ENCODE data around the gene PUS10.

Gene PUS10

DNA sequence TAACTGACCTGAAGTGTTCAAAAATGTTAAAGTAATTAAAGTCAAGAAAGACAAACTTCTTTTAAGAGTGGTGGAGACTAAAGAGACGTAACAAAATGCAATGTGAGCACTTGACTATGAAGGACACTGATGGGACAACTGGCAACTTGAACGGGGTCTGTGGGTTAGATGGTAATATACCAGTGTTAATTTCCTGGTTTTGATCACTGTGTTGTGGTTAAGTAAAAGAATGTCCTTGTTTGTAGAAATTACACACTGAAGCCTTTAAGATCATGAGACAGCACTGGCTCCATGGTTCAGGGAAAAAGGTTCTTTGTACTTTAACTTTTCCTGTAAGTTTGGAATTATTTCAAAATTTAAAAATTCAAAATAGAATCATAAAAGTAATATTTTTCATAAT, 78.4 kb downstream of the PUS10 start:
- TF ChIP-seq GATA2 (IDR thresholded peaks at IDR 0.05; ENCODE audit: low read depth, low read length) = no peak
- no peak for TF ChIP-seq GATA3 (IDR thresholded peaks at IDR 0.05; ENCODE audit: low read depth, low read length)

DNA sequence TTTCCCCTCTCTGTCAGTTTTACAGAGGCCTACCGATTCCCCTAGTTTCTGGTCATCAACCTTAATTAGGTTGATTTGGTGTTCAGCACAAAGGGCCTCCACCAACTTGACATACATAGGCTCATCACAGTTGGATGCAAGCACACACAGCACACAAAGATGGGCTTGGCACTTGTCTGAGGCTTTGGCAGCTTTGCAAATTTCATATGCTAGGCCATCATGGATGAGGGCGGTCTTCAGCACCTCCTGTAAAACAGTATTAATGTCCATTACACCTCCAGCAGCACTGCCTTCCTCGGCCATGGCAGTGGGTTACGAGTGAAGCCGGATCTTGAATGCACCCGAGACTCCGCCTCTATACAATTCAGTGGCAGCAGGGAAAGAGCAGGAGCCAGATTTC, 79.8 kb downstream of the PUS10 start:
- TF ChIP-seq GATA3 (IDR thresholded peaks at IDR 0.05; ENCODE audit: low read depth, low read length) (no peak), GATA2 (IDR thresholded peaks at IDR 0.05; ENCODE audit: low read depth, low read length) (no peak)

DNA sequence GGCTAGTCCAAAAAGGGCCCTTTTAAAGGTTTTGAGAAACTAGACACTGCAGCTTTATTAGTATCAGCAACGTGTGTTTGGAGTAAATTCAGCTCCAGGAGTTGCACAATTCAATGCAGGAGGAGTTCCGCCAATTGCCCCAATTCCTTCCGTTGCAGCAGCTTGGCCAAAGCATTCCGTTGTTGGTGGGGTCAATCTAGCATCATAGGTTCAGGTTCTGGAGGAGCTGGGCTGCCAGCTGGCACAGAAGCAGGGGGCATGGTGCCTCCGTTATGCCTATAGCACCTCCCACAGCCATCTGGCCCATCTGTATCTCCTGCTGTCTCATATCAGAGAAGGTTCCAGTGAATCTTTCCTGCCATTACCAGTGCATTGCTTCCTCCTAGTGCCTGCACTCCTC, 81.3 kb downstream of the PUS10 start:
- TF ChIP-seq GATA2 (IDR thresholded peaks at IDR 0.05; ENCODE audit: low read depth, low read length) (no peak), GATA3 (IDR thresholded peaks at IDR 0.05; ENCODE audit: low read depth, low read length) (no peak)

DNA sequence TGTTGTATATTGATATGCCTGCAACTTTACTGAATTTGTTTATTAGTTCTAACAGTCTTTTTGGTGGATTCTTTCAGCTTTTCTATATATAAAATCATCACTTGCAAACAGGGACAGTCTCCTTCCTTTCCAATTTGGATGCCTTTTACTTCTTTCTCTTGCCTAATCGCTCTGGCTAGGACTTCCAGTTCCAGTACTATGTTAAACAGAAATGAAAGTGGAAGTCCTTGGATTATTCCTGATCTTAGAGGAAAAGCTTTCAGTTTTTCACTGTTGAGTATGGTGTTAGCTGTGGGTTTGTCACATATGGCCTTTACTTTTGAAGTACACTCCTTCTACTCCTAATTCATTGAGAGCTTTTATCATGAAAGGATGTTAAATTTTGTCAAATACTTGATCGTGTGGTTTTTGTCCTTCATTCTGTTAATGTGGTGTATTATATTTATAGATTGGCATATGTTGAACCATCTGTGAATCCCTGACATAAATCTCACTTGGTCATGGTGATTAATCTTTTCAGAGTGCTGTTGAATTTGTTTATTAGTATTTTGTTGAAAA, 83.8 kb downstream of the PUS10 start:
- TF ChIP-seq GATA3 (IDR thresholded peaks at IDR 0.05; ENCODE audit: low read depth, low read length) (no peak), GATA2 (IDR thresholded peaks at IDR 0.05; ENCODE audit: low read depth, low read length) (no peak)

DNA sequence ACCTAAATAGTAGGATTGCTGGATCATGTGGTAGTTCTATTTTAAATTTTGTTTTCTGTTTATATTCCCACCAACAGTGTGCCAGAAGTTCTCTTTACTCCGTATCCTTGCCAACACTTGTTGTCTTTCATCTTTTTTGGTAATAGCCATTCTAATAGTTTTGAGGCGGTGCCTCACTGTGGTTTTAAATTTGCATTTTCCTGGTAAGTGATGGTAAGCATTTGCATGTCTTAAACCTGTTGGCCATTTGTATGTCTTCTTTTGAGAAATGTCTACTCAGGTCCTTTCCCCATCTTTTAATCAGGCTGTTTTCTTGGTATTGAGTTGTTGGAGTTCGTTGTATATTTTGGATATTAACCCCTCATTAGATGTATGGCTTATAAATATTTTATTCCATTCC, 85.1 kb downstream of the PUS10 start:
- TF ChIP-seq GATA3 (IDR thresholded peaks at IDR 0.05; ENCODE audit: low read depth, low read length) (no peak), GATA2 (IDR thresholded peaks at IDR 0.05; ENCODE audit: low read depth, low read length) (no peak)

DNA sequence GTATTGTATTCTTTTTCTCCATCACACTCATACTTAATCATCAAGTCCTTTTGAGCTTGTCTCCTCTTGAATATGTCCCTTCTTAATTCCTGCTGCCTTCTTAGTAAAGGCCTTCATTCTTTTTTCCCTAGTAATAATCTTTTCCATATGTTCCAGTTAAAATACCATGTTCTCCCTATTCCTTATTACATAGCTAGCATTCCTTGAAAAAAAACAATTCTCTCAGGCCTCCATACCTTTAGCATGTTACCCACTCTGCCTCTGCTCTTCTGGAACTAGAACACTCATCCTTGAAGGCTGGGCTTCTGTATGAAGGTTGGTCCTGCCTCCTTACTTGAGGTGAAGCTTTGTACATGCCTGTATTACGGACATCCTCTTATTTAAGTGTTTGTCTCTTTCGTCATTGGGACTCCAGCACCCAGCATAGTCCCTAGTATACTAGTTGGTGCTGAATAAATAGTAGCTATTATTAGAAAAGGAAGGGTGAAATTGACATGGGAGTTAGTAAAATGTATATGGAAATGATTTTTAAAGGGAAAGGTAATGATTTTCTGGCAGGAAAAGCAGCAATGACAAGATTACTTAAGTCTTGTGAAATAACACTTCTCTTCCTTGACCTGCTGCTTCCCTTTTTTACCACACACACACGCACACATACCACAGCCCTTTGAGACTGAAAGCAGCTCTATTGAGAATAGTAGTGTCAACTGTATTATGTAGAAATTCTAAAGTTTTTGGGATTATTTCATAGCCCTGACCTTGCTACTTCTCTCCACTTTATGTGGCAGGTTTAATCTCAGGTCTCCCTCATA, 91.1 kb downstream of the PUS10 start:
- TF ChIP-seq GATA3 (IDR thresholded peaks at IDR 0.05; ENCODE audit: low read depth, low read length) (no peak), GATA2 (IDR thresholded peaks at IDR 0.05; ENCODE audit: low read depth, low read length) (no peak)

DNA sequence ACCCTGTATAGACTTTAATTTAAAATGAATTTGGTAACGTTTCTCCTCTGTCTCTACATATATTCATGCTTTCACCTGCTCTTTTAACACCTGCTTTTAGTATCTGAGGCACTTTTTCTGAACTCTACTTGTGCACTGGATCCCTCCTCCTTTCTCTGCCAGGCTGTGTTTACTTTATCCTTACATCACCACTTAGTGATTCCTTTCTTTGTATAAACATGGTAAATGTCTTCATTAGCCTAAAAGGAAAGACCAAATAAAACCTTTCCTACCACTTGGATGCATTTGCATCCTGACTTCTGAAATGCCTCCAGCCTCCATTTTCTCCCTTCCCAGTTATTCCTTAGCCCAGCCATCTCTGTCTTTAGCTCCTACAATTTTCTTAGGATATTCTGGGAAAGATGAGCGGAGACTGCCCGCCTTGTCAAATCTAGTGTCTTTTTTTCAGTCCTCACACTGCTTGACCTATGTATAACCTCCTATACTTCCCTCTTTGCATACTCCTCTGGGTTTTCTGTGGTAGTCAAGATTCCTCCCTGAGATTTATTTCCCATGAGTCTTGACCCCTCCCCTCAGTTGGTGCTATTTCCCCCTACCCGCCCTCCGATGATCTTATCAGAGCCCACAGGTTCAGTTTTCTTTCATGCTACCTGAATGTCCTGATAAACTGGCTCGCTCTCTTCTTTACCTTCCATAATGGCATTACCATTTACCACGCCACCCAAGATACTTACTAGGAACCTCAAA, 91.9 kb downstream of the PUS10 start:
- TF ChIP-seq GATA3 (IDR thresholded peaks at IDR 0.05; ENCODE audit: low read depth, low read length) (no peak), GATA2 (IDR thresholded peaks at IDR 0.05; ENCODE audit: low read depth, low read length) (no peak)

DNA sequence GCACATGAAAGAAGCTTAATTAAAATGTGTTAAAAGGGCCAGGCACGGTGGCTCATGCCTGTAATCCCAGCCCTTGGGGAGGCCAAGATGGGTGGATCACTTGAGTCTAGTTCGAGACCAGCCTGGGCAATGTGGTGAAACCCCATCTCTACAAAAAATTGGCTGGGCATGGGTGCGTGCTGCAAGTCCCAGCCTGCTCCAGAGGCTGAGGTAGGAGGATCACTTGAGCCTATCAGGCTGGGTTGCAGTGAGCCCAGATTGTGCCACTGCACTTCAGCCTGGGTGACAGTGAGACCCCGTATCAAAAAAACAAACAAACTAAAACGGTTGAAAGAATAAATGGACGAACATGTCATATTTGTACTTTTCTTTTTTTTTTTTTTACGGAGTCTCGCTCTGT, 110.7 kb downstream of the PUS10 start:
- TF ChIP-seq GATA3 (IDR thresholded peaks at IDR 0.05; ENCODE audit: low read depth, low read length) = no peak
- no peak for TF ChIP-seq GATA2 (IDR thresholded peaks at IDR 0.05; ENCODE audit: low read depth, low read length)

DNA sequence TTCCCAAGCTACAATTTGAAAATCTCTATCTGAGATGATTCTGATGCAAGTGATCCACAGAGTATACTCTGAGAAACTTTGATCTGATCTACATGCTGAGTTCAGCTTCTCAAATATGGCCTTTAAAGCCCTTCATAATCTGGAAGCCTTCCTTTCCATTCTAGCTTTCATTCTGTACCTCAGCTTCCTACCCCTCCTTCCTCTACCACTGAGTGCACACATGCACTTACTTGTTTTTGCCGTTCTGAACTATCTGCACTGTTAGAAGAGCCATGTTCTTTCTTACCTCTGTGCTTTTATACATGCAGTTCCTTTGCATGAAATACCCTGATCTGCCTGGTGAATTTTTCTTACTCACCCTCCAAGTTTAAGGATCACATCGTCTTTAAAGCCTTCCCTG, 111.7 kb downstream of the PUS10 start:
- TF ChIP-seq GATA3 (IDR thresholded peaks at IDR 0.05; ENCODE audit: low read depth, low read length) = no peak
- TF ChIP-seq GATA2 (IDR thresholded peaks at IDR 0.05; ENCODE audit: low read depth, low read length) = no peak

DNA sequence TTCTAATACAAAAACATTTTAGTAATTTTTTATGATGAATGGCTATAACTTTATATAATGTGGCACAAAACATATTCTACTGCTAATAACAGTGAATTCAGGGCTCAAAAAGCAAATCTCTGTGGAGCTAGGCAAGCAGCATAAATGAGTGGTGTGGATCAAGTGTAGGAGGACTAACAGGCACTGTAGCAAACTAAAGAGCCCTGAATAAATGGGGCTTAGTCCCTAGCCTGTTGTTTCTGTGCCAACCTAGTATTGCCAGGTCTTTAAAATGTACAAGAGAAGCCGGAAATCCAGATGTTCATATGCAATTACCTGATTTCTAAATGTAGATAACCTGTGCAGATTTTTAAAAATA, 118.2 kb downstream of the PUS10 start:
- TF ChIP-seq GATA3 (IDR thresholded peaks at IDR 0.05; ENCODE audit: low read depth, low read length) (no peak), GATA2 (IDR thresholded peaks at IDR 0.05; ENCODE audit: low read depth, low read length) (no peak)

DNA sequence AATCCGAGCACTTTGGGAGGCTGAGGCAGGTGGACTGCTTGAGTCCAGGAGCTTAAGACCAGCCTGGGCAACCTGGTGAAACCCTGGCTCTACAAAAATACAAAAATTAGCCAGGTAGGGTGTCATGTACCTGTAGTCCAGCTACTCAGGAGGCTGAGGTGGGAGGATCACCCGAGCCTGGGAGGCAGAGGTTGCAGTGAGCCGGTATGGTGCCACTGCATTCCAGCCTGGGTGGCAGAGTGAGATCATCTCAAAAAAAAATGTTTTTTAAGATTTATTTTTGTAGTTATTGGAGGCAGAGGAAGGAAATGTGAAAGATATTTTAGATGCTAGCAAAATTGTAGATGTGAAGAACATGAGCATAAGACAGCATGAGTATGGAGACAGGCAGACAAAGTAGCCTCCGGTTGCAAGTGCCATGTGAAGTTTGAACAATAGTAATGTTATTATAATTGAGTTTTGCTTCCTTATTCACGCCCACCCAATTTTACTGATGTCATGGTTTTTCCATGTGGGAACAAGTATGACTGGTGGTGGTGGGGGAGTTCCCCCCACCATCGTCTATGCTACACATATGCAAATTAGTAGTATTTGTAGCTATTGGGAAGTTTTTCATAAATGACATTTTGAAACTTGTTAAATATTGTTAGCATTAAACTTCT, 118.7 kb downstream of the PUS10 start:
- TF ChIP-seq GATA2 (IDR thresholded peaks at IDR 0.05; ENCODE audit: low read depth, low read length) (no peak), GATA3 (IDR thresholded peaks at IDR 0.05; ENCODE audit: low read depth, low read length) (no peak)

DNA sequence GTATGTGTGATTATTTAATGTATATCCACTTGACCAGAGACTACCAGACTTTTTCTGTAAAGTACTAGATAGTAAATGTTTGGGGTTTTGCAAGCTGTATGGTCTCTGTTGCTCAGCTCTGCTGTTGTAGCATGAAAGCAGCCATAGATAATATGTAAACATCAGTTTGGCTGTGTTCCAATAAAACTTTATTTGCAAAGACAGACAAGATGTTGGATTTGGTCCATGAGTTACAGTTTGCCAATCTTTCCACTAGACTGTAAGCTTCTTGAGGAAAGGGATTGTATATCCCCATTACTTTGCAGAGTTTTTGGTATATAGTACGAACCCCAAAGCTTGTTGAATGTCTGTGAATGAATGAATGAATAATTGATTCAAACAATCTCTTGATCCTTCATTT, 119.5 kb downstream of the PUS10 start:
- TF ChIP-seq GATA2 (IDR thresholded peaks at IDR 0.05; ENCODE audit: low read depth, low read length) (no peak), GATA3 (IDR thresholded peaks at IDR 0.05; ENCODE audit: low read depth, low read length) (no peak)
